Activated naive CD4-positive, alpha-beta T cell treated with anti-CD3 and anti-CD28 coated beads, Interleukin-2, amount 10 ng/mL, durations not matched to agents 7 days and 5 days (primary cell): Measurements from ENCODE around the gene NPAS4.
"Not testable (repeated sequence)": the region's sequence is repeated elsewhere in the genome, so short reads cannot be mapped to it uniquely, and the experiment has no call there.

Experiments used
- CTCF ChIA-PET: fragments of 350-600 bp; sonication (Branson Sonifier 250); formaldehyde crosslinking; loops from one replicate; lab custom pipeline; 2021; ENCODE audit warnings: antibody characterized with exemption; lab: Charles Lee
- DNase-seq: peaks from one replicate; pipeline ENCODE4 v3.0.0-alpha.2; 2020
- H3K27ac Mint-ChIP-seq: one replicate; pipeline ENCODE4 v1.8.0; 2021; ENCODE audit warnings: mild to moderate bottlenecking, moderate library complexity, mixed read lengths
- H3K27me3 Mint-ChIP-seq: one replicate; pipeline ENCODE4 v1.8.0; 2021; ENCODE audit warnings: mild to moderate bottlenecking, mixed read lengths
- H3K36me3 Mint-ChIP-seq: one replicate; pipeline ENCODE4 v1.8.0; 2021; ENCODE audit warnings: mixed read lengths
- H3K4me1 Mint-ChIP-seq: one replicate; pipeline ENCODE4 v1.8.0; 2021; ENCODE audit warnings: mixed read lengths
- H3K4me3 Mint-ChIP-seq: one replicate; pipeline ENCODE4 v1.8.0; 2021; ENCODE audit warnings: mild to moderate bottlenecking, moderate library complexity, mixed read lengths
- H3K9me3 Mint-ChIP-seq: one replicate; pipeline ENCODE4 v1.8.0; 2021; ENCODE audit warnings: mixed read lengths

The NPAS4 gene

GRCh38 chr11:66428933-66429332, 8.1 kb downstream of the NPAS4 start:
- no peak for DNase-seq
- H3K9me3 Mint-ChIP-seq: no peaks in the 10 kb centered on the region
- H3K27ac Mint-ChIP-seq: no peak overlapping the region
- H3K4me3 Mint-ChIP-seq: no peak overlapping the region
- H3K36me3 Mint-ChIP-seq: peaks cover 5% of the 10 kb centered on the region
- H3K27me3 Mint-ChIP-seq: peaks cover 4% of the 10 kb centered on the region
- H3K4me1 Mint-ChIP-seq: no peaks in the 10 kb centered on the region
- CTCF ChIA-PET: interaction anchor here (0.7 to 1.8 kb wide), 9 partner anchors 10 to 333 kb away, joined by 3 to 16 read pairs (median 5); partner anchors contain the start of gene MRPL11

- Mint-ChIP-seq H3K4me3 (no peak overlapping the region), H3K27ac (no peak overlapping the region), H3K9me3 (no peaks in the 10 kb centered on the region), H3K4me1 (no peaks in the 10 kb centered on the region), H3K36me3 (peaks cover 9% of the 10 kb centered on the region), H3K27me3 (no peaks in the 10 kb centered on the region)
- DNase-seq: peak; percentile 85
- CTCF ChIA-PET: interaction anchor here (0.7 to 2.0 kb wide), 13 partner anchors 9 to 141 kb away, joined by 3 to 16 read pairs (median 4); partner anchors contain the start of genes MRPL11 and YIF1A
These were observed 9.3 kb downstream of the NPAS4 start for GRCh38 chr11:66429983-66430602.

- not testable (repeated sequence) for H3K27me3 Mint-ChIP-seq, H3K9me3 Mint-ChIP-seq, H3K4me1 Mint-ChIP-seq, H3K4me3 Mint-ChIP-seq, DNase-seq, H3K27ac Mint-ChIP-seq
- peaks cover 16% of the 10 kb centered on the region for H3K36me3 Mint-ChIP-seq
- CTCF ChIA-PET: interaction anchor here (1.1 to 2.0 kb wide), 3 partner anchors 10 to 18 kb away, joined by 3 to 4 read pairs (median 4); no protein-coding TSS in a partner anchor
These were observed 10.5 kb downstream of the NPAS4 start for GRCh38 chr11:66431287-66431686.

GRCh38 chr11:66431871-66432329, 11.1 kb downstream of the NPAS4 start:
- DNase-seq, H3K27me3 Mint-ChIP-seq, H3K4me1 Mint-ChIP-seq, H3K9me3 Mint-ChIP-seq, CTCF ChIA-PET, H3K27ac Mint-ChIP-seq, H3K4me3 Mint-ChIP-seq: not testable (repeated sequence)
- peaks cover 22% of the 10 kb centered on the region for H3K36me3 Mint-ChIP-seq

- CTCF ChIA-PET: no interaction called here
- Mint-ChIP-seq H3K9me3 (no peaks in the 10 kb centered on the region), H3K36me3 (peaks cover 23% of the 10 kb centered on the region), H3K4me1 (peaks cover 9% of the 10 kb centered on the region), H3K27me3 (no peaks in the 10 kb centered on the region), H3K27ac (peak overlapping the region; percentile 37), H3K4me3 (no peak overlapping the region)
- no peak for DNase-seq
These were observed 11.8 kb downstream of the NPAS4 start for GRCh38 chr11:66432597-66432996.

- Mint-ChIP-seq H3K4me3 (peak overlapping the region; percentile 88), H3K27me3 (no peaks in the 10 kb centered on the region), H3K9me3 (peaks cover 3% of the 10 kb centered on the region), H3K27ac (peak overlapping the region; percentile 90), H3K36me3 (peaks cover 19% of the 10 kb centered on the region), H3K4me1 (peaks cover 19% of the 10 kb centered on the region)
- CTCF ChIA-PET: interaction anchor here (1.2 to 2.1 kb wide), 12 partner anchors 8 to 301 kb away, joined by 3 to 18 read pairs (median 8); partner anchors contain the start of genes NPAS4 and RBM4B
- no peak for DNase-seq
These were observed 17.2 kb downstream of the NPAS4 start for GRCh38 chr11:66437979-66438503.

GRCh38 chr11:66438504-66439466, 17.9 kb downstream of the NPAS4 start, which contains the start of gene MRPL11:
TSS of gene MRPL11 (minus strand) at chr11:66438848. CDS start at chr11:66438754, 94 bp downstream.
- peaks cover 19% of the 10 kb centered on the region for H3K4me1 Mint-ChIP-seq
- peaks cover 11% of the 10 kb centered on the region for H3K9me3 Mint-ChIP-seq
- H3K4me3 Mint-ChIP-seq: peak within 1 kb of the TSS; percentile 88
- H3K36me3 Mint-ChIP-seq: peaks cover 19% of the 10 kb centered on the region
- DNase-seq: peak; percentile 94
- no peaks in the 10 kb centered on the region for H3K27me3 Mint-ChIP-seq
- H3K27ac Mint-ChIP-seq: peak within 1 kb of the TSS; percentile 90
- CTCF ChIA-PET: interaction anchor here (0.6 to 2.1 kb wide), 22 partner anchors 8 to 300 kb away, joined by 3 to 18 read pairs (median 4); partner anchors contain the start of genes BBS1, NPAS4 and RBM4B

- not testable (repeated sequence) for H3K27me3 Mint-ChIP-seq, H3K27ac Mint-ChIP-seq, H3K4me3 Mint-ChIP-seq, DNase-seq
- H3K36me3 Mint-ChIP-seq: peaks cover 12% of the 10 kb centered on the region
- H3K4me1 Mint-ChIP-seq: peaks cover 19% of the 10 kb centered on the region
- CTCF ChIA-PET: interaction anchor here (0.8 to 1.6 kb wide), 6 partner anchors 22 to 255 kb away, joined by 3 to 5 read pairs (median 3); partner anchors contain the start of genes DPP3 and RBM4B
- peaks cover 12% of the 10 kb centered on the region for H3K9me3 Mint-ChIP-seq
These were observed 19.5 kb downstream of the NPAS4 start for GRCh38 chr11:66440101-66440939.

GRCh38 chr11:66440940-66441282, 20.1 kb downstream of the NPAS4 start:
- H3K27me3 Mint-ChIP-seq, H3K4me3 Mint-ChIP-seq, DNase-seq, H3K36me3 Mint-ChIP-seq, H3K27ac Mint-ChIP-seq: not testable (repeated sequence)
- CTCF ChIA-PET: interaction anchor here (0.8 to 1.6 kb wide), 4 partner anchors 23 to 255 kb away, joined by 3 to 5 read pairs (median 4); partner anchors contain the start of gene DPP3
- Mint-ChIP-seq H3K9me3 (peaks cover 12% of the 10 kb centered on the region), H3K4me1 (peaks cover 19% of the 10 kb centered on the region)

GRCh38 chr11:66443602-66444001, 22.8 kb downstream of the NPAS4 start:
- H3K4me3 Mint-ChIP-seq: no peak overlapping the region
- CTCF ChIA-PET: no interaction called here
- H3K27me3 Mint-ChIP-seq: no peaks in the 10 kb centered on the region
- H3K27ac Mint-ChIP-seq: no peak overlapping the region
- no peak for DNase-seq
- no peaks in the 10 kb centered on the region for H3K36me3 Mint-ChIP-seq
- peaks cover 2% of the 10 kb centered on the region for H3K4me1 Mint-ChIP-seq
- H3K9me3 Mint-ChIP-seq: peaks cover 12% of the 10 kb centered on the region

- no peak for DNase-seq
- no peak overlapping the region for H3K4me3 Mint-ChIP-seq
- H3K36me3 Mint-ChIP-seq: no peaks in the 10 kb centered on the region
- peaks cover 15% of the 10 kb centered on the region for H3K27me3 Mint-ChIP-seq
- peaks cover 12% of the 10 kb centered on the region for H3K9me3 Mint-ChIP-seq
- CTCF ChIA-PET: interaction anchor here (0.7 to 1.1 kb wide), 2 partner anchors 12 to 39 kb away, joined by 3 to 4 read pairs; no protein-coding TSS in a partner anchor
- H3K4me1 Mint-ChIP-seq: no peaks in the 10 kb centered on the region
- no peak overlapping the region for H3K27ac Mint-ChIP-seq
These were observed 26.2 kb downstream of the NPAS4 start for GRCh38 chr11:66447012-66447411.

- peaks cover 20% of the 10 kb centered on the region for H3K27me3 Mint-ChIP-seq
- peaks cover 4% of the 10 kb centered on the region for H3K9me3 Mint-ChIP-seq
- no peak for DNase-seq
- no peak overlapping the region for H3K27ac Mint-ChIP-seq
- H3K36me3 Mint-ChIP-seq: no peaks in the 10 kb centered on the region
- no peak overlapping the region for H3K4me3 Mint-ChIP-seq
- H3K4me1 Mint-ChIP-seq: no peaks in the 10 kb centered on the region
- CTCF ChIA-PET: no interaction called here
These were observed 27.7 kb downstream of the NPAS4 start for GRCh38 chr11:66448523-66448922.

- Mint-ChIP-seq H3K4me3 (no peak overlapping the region), H3K27ac (no peak overlapping the region), H3K4me1 (peaks cover 17% of the 10 kb centered on the region), H3K9me3 (no peaks in the 10 kb centered on the region), H3K27me3 (peaks cover 20% of the 10 kb centered on the region), H3K36me3 (no peaks in the 10 kb centered on the region)
- CTCF ChIA-PET: no interaction called here
- DNase-seq: no peak
These were observed 29.7 kb downstream of the NPAS4 start for GRCh38 chr11:66450560-66450959.
